ENCODE results near the gene PWP1.

Gene PWP1

DNA sequence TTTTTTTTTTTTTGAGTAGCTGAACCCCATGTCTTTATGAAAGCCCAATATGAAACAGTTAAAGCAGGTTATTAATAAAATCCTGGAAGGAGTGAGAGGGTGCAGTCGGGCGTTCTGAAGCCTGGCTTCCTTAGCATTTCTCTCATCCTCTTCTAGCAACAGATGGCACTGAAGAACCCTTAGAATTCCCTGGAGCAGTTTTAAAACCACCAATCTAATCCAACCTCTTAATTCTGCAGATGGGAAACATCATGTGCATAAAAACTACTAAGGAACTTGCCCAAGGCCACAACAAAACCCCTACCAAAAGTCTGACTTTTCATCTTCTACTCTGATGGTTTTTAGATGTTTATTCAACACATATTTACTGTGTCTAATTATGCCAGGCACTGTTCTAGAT, 50.2 kb downstream of the PWP1 start:
- DNase-seq (ENCODE audit: low read depth), result no peak

DNA sequence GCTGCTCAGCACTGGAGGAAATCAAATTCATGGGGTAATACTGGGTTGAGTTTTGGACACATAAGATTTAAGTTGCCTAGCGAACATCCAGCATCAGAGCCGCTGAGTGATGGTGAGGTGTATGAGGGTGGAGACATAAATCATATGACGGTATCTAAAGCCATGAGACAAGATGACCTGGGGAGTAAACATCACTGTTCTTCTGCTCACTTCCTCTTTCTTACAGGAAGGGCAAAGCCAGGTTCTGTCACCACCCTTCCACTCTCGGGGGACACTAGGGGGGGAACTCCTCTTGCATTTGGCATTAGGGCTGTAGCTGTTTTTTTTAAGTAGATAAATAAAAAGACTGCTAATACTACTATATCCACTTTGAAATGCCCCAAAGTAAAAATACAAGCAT, 51.3 kb downstream of the PWP1 start:
- no peak for DNase-seq (ENCODE audit: low read depth)

GRCh38 chr12:107748472-107748871, 62.9 kb downstream of the PWP1 start:
- DNase-seq (ENCODE audit: low read depth), result peak; percentile 24

DNA sequence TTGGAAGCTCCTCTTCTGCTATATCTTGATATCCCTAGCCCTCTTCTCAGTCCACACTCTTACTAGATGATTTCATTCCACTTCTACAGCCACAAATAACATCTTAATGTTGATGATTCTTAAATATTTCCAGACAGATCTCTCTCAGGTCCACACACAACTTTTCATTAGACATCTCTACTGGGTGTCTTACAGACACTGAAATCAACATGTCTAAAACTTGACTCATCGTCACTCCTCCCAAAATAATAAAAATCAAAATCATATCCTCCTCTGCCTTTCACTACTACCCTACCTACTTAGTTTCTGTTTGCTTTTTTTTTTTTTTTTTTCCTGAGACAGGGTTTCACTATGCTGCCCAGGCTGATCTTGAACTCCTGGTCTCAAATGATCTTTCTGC, 63.5 kb downstream of the PWP1 start:
- DNase-seq (ENCODE audit: low read depth), result no peak

GRCh38 chr12:107759410-107759809, 73.8 kb downstream of the PWP1 start:
- peak; percentile 61 for DNase-seq (ENCODE audit: low read depth)

GRCh38 chr12:107760207-107760808, 74.7 kb downstream of the PWP1 start:
- no peak for DNase-seq (ENCODE audit: low read depth)

GRCh38 chr12:107760809-107761501, 75.4 kb downstream of the PWP1 start, which contains the start of gene PRDM4:
Gene PRDM4 (minus strand): TSS chr12:107761137. CDS start chr12:107760515, 622 bp downstream.
- DNase-seq (ENCODE audit: low read depth), result peak; percentile 90

DNA sequence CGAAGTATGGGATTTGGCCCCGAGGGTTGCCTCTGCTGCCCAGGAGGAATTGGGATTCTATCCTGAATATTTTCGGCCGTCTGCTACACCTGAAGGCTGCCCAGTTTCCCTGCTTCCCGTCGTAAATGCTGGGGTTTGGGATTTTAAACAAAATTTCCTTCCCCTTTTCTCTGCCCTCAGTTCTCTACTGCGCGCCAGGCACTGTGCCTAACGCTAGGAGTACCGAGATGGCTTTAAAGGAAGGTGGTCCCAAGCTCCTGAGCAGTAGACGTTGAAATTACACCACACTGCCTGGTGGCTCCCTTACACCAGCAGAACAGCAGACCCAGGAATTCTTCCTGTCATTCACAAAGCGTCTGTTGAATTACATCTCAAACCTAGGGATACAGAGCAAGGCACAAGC, 75.9 kb downstream of the PWP1 start:
- DNase-seq (ENCODE audit: low read depth), result no peak
